HG03139 (cell line): ENCODE data around the gene INA.
"Not testable (repeated sequence)": the region's sequence is repeated elsewhere in the genome, so short reads cannot be mapped to it uniquely, and the experiment has no call there.

Experiments used
- ATAC-seq: cut with Tn5 transposase; IDR thresholded peaks from one replicate; pipeline ENCODE4 v1.9.1; 2021; ENCODE audit not compliant: unreplicated experiment

INA gene

GRCh38 chr10:103276896-103277712 is at the start of gene INA:
Gene INA, plus strand, starts transcription at chr10:103277138. Its CDS starts 74 bp downstream, at chr10:103277212.
- ATAC-seq: no peak

DNA sequence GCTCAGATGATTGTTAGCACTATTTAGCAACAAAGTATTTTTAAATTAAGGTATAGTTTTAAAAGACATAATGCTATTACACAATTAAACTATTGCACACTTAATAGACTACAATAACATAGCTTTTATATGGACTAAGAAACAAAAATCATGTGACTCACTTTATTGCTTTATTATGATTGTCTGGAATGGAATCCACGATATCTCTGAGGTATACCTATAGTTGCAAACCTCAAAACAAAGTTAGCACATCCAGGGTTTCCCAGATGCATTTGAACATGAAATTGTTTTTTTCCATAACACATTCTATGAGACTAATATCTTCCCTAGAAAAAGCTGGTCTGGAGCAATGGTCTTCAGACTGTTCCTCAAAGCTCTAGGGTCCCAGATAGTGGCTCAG is 49.5 kb upstream of the INA start:
- ATAC-seq: no peak

DNA sequence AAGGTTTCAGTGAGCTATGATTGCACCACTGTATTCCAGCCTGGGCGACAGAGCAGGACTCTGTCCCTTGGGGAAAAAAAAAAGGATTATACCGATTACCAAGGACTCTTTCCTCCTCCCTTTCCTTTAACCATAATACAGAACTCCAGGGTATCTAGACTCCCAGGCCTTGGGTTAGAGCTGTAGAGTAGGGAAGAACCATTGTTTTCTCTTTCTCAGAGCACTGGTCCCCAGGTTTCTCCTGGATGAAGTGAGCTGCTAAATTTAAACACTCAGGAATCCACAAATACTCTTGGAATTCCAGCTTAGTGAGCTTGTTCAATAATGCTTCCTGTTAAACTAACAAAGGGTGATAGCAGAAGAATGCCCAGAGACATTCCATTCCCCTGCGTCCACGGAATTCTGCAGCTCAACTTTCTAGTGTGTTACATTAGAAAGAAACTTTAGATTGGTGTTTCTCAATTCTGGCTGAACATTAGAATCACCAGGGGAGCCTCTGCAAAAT is 45.8 kb upstream of the INA start:
- no peak for ATAC-seq

DNA sequence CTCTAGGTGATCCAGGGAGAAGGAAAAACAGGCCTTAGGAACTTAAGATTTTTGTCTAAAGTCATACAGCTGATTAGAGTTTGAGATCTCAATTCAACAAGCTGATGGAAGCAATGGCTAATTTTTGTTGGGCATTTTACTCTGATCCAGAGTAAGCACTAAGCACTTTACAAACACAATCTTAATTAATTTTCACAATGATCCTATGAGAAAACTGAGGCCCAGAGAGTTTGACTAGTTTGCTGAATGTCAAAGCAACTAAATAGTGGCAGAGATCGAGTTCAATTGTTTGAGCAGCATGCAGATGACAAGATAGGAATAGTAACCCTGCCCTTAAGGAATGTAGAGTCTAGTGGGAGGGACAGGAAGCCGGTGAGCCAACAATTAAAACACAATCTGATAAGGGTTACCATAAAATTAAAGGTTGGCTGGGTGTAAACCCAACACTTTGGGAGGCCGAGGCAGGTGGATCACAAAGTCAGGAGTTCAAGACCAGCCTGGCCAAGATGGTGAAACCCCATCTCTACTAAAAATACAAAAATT is 44.7 kb upstream of the INA start:
- ATAC-seq: no peak

DNA sequence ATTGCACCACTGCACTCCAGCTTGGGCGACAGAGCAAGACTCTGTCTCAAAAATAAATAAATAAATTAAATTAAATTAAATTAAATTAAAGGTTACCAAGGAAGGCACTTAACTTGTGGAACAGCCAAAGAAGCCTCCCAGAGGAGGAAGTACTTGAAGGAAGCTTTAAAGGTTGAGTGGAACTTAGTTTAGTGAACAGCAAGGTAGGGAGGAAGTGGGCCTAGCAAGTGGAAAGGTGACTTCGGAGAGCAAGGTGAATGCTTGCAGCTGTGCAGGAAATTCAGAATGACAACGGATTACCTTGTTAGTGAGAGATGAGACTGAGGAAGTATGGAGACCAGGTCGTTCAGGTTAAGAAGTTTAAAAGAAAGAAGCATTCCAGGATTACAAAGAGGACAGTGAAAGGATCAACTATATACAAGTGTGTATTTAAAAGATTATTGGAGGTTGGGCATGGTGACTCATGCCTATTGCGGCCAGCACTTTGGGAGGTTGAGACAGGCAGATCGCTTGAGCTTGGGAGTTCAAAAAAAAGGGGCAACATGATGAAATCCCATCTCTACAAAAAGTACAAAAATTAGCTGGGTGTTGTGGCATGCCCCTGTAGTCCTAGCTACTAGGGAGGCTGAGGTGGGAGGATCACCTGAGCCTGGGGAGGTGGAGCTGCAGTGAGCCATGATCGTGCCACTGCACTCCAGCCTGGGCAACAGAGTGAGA is 44.0 kb upstream of the INA start:
- ATAC-seq: no peak

GRCh38 chr10:103235775-103236174 is 41.2 kb upstream of the INA start:
- ATAC-seq: no peak

DNA sequence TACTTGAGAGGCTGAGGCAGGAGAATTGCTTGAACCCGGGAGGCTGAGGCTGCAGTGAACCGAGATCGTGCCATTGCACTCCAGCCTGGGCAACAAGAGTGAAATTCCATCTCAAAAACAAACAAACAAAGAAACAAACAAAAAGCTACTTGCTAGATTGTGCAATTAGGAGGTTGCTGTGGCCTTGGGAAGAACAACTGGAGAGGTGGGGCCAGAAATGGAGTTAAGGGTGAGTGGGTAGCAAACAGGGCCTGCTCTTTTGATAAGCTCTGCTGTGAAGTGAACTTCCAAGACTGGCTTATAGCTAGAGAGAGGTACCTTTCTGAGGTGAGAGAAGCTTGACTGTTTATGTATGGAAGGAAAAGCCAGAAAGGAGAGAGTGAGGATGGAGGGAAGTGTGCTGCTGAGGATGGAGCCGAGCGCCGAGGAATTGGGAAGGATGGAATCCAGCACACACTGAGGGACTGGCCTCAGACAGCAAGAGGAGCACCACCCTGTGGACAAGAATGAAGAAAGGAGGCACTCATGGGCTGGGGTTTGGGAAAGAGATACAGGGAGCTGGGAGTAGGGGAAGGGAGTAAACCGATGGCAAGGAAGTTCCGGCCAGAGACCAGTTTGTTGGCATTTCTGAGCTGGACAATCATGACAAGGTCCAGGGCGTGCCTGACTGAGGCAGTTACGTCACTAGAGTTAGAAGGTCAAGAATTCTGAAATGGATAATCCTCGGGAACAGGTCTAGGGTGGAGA is 38.3 kb upstream of the INA start:
- no peak for ATAC-seq

- no peak for ATAC-seq
Measured at GRCh38 chr10:103241262-103242011, 35.5 kb upstream of the INA start.

DNA sequence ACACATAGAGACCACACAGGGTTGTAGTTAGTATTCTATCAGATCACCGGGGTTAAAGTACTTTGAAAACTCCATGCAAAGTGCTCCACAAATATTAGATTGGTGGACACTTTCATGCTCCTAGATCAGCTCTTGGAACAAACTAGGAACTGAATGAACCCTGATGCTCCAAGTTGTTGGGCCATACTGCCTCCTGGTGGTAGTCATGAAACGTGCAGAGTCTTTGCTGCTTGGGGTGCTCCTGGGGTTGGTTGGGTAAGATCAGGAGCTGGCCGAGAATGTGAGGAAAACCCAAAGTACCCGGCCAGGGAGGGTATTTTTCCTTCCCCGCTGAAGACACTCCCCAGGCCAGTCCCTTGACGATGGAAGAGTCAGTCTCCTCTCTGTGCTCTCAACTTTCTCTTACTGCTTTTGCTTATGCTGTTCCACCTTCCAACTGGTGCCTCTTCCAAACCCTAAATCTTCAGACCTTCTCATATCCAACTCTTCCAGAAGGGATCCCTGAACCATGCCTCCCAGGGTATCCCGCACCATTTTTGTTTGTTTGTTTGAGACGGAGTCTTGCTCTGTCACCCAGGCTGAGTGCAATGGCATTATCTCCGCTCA is 32.2 kb upstream of the INA start:
- ATAC-seq: no peak

- ATAC-seq: not testable (repeated sequence)
Measured at GRCh38 chr10:103245587-103245986, 31.4 kb upstream of the INA start, which contains the start of gene RPEL1. Gene RPEL1, plus strand, starts transcription at chr10:103245887. Its CDS starts 110 bp downstream, at chr10:103245997.

DNA sequence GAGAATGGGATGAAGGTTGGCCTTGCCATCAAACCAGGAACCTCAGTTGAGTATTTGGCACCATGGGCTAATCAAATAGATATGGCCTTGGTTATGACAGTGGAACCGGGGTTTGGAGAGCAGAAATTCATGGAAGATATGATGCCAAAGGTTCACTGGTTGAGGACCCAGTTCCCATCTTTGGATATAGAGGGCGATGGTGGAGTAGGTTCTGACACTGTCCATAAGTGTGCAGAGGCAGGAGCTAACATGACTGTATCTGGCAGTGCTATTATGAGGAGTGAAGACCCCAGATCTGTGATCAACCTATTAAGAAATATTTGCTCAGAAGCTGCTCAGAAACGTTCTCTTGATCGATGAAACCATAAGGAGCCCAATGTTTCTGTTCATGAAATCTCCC is 30.6 kb upstream of the INA start:
- ATAC-seq: no peak

- ATAC-seq: no peak
Measured at GRCh38 chr10:103254113-103254512, 22.8 kb upstream of the INA start.

GRCh38 chr10:103254538-103255325 is 22.2 kb upstream of the INA start:
- ATAC-seq: no peak

DNA sequence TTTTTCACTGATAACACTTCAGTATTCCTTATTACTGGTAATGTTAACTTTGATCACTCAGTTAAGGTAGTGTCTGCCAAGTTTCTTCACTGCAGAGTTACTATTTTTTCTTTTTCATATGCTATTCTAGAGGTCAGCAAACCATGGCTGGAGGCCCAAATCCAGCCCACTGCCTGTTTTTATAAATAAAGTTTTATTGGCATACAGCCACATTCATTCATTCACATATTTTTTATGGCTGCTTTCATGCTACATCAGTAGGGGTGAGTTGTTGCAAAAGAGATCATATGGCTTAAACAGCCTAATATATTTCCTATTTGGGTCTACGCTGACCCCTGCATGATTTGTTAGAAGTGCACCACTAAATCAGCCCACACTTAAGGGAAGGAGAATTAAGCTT is 20.3 kb upstream of the INA start:
- no peak for ATAC-seq

- no peak for ATAC-seq
Measured at GRCh38 chr10:103257812-103258211, 19.1 kb upstream of the INA start.

GRCh38 chr10:103258928-103259327 is 18.0 kb upstream of the INA start:
- not testable (repeated sequence) for ATAC-seq

DNA sequence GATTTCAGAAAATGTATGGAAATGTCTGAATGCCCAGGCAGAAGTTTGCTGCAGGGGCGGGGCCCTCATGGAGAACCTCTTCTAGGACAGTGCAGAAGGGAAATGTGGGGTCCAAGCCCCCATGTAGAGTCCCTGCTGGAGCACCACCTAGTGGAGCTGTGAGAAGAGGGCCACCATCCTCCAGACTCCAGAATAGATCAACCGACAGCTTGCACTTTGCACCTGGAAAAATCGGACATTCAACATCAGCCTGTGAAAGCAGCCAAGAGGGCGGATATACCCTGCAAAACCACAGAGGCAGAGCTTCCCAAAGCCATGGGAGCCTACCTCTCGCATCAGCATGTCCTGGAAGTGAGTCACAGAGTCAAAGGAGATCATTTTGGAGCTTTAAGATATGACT is 16.9 kb upstream of the INA start:
- no peak for ATAC-seq

- ATAC-seq: no peak
Measured at GRCh38 chr10:103262229-103262628, 14.7 kb upstream of the INA start.

GRCh38 chr10:103265717-103266329 is 11.1 kb upstream of the INA start:
- no peak for ATAC-seq
